ENCODE data around the gene ELAPOR1.

The ELAPOR1 gene

DNA sequence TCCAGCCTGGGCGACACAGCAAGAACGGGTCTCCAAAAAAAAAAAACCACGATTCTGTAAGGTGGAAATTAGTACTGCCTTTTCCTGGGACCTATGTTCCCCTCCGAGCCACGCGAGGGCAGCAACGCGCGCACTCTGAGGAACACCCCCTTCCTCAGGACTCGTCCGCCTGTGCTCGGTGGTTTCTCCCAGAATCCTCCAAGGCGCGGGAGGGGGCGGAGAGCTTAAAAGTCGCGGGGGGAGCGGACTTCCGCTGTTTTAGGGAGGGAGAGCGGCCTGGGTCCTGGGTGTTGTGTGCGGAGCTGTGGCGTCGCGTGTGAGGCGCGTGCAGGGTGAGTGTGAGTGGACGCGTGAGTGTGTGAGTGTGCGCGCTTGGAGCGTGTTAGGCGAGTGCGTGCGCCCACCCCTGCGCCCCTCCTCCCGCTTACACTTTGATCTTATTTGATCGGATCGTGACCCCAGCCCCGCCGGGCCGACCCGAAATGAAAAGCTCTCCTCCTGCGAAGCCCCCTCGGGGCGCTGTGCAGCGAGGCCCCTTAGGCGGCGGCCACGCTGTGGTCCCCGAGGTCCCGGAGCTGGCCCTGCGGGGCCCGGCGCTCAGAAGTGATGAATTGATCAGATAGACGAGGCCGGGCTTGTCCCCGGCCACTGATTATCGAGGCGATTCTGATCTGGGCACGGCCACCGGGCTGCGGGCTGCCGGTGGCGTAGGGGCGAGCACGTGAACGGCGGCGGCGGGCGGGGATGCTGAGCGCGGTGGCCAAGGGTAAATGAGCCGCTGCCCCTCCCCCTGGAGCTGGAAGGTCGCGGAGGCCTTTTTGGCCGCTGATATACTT lies 13.8 kb upstream of the ELAPOR1 start:
- DNase-seq: peak; percentile 96

DNA sequence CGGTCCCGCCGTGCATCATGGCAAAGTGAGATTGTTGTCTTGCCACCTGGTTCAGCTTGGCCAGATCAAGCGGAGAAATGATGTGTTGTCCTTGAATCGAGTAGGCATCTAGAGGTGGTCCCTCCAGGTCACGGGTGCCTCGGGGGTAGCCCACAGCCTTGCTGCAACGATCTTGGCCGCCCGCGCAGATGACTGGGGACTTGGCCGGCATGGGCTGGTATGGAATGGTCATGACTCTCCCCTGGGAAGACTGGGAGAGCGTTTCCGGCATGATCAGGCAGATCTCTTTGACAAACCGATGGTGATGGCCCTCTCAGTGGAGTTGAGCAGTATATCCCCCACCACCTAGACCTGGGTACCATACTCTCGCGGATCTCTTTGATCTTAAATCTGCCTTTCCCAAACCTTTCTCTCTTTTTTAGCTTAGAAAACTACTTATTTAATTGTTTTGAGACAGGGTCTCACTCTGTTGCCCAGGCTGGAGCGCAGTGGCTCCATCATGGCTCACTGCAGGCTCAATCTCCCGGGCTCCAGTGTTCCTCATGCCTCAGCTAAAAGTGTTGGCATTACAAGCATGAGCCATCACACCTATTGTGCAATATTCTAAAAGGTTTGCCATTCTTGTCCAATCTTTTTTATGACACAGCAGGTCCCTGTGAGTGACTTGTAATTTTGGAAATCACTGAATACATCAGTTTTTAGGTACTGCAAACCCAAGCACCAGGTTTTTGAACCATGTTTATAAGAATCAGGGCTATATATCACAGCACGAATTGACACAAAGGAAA lies 9.4 kb upstream of the ELAPOR1 start:
- DNase-seq: no peak

DNA sequence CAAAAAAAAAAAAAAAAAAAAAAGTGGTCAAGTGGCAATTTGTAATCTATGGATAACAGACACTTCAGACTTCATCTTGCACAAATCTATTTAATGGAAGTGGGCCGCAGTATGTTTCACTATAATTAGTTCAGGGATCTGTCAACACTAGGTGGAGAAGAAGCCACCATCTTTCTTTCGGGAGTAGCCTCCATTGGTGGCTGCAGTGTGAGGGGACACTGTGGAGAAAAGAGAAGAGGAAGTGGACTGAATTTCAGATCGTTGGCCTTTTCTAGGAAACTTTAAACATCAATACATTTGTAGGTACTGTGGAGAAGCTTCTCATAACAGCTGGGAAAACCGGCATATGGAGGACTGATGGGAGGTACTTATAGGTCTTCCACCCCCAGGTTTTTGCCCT lies 8.0 kb upstream of the ELAPOR1 start:
- no peak for DNase-seq

DNA sequence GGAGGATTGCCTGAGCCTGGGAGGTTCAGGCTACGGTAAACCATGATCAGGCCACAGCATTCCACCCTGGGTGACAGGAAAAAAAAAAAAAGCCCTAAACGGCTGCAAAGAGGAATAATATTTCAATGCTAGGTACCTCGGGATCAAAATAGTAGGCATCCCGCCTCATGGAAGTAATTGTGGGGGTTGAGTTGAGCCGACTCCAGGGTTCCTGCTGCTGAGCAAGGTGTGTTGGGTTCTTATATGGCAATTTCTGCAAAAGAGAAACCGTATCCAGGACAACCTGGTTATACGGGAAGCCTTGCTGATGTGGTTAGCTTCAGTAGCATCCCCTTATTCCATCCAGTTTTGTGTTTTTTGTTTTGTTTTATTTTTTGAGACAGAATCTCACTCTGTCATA lies 6.1 kb upstream of the ELAPOR1 start:
- DNase-seq: no peak

DNA sequence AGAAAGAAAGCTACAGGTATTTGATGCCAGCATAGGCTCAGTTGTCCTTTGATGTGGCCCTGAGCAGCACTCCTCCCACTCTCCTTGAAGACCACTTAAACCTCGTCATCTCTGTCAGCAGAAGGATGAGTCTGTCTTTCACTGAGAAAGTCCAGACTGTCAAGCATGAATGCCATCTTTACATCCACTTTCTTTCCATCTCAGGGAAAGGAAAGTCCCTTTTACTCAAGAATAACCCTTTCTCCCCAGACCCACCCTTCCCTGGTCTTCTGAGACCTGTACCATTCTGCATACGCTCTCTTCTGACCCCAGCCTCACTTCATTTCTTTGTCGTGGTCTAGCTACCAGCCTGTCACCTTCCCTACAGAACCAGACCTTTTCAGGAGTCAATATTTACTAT lies 4.0 kb upstream of the ELAPOR1 start:
- DNase-seq: no peak

DNA sequence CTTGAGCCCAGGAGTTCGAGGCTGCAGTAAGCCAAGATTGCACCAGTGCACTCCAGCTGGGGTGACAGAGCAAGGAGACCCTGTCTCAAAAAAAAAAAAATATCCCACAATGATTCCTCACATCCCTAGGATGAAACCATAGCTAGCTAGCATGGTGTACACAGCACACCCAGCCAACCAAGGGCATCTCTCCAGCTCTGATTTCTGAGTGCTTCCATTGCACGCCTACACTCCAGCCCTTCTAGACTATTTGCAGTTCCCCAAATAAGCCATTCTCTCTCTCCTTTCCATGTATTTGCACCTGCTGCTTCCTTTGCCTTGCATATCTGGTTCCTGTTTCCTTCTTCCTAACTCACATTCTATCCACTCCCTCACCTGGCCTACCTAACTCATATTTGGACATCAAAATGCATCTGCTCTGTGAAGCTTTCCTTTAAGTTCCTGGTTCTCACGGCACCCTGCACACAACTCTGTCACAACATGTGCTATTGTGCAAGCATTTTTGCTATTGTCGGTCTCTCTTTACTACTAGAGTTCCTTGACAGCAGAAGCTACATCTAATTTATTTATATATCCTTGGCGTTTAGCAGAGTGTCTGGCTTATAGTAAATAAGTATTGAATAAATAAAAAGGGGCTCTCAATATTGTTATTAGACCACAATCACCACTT lies 2.4 kb upstream of the ELAPOR1 start:
- DNase-seq: no peak

DNA sequence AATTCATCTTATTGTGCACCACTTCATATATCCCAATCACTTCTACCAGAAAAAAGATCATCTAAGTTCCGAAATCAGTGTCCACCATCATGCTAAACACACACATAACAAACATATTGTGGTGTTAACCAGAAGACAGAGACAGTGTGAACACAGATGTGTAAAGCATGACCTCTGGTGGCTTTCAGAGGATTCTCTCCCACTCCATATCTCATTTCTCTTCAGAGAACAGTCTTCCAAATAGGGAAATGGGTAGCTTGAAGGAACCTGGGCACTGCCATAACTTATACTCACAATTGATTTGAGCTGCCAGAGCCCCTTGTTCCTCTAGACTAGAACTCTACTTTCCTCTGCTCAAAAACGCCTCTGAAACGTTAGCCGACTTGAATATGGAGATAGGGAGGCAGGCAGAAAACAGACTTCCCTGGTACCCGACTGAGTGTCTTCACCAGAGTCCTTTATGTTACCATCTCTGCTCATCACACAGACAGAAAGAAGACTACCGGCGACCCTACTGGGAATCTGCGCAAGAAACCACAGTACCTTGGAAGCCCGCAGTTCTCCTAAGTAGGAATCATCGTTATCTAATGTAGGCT lies 1.8 kb upstream of the ELAPOR1 start:
- no peak for DNase-seq

DNA sequence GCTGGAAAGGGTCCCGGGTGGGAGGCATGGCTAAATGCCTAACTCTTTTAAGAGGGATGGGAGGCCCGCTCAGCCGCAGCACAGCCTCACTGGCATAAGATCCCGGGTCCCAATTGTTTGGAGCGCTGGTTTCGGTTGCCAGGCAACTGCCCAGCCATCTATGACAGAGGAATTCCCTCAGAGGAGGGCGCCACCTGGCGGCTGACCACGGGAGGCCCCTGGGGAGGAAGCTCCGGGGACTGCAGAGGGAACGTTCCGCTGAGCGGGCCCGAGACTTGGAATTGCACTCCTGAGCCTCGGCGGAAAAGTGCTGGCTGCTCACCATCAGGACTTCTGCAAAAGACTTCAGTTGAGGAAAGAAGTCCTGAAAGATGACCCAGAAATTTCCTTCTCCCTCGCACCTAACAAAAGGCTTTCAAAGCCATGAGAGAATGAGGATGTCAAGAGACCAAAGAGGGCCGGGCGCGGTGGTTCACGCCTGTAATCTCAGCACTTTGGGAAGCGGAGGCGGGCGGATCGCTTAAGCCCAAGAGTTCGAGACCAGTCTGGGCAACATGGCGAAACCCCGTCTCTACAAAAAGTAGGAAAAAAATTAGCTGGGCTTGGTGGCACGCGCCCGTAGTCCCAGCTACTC lies 1.1 kb upstream of the ELAPOR1 start:
- peak; percentile 86 for DNase-seq

DNA sequence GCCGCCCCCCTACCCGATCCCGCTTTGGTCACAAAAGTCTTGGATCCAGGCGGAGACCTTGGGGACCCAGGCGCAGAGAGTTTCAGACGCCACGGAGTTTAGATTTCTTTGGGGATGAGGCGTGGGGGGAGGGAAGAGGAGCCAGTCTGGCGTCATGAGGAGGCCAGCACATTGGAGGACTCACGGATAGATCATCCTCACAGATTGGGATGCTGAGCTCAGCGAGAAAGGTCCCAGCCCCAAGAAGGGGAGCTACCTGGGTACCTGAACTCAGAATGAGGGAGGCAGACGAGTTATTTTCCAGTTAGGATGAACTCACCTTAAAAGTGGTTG lies 393 bp downstream of the ELAPOR1 start:
- DNase-seq: no peak

DNA sequence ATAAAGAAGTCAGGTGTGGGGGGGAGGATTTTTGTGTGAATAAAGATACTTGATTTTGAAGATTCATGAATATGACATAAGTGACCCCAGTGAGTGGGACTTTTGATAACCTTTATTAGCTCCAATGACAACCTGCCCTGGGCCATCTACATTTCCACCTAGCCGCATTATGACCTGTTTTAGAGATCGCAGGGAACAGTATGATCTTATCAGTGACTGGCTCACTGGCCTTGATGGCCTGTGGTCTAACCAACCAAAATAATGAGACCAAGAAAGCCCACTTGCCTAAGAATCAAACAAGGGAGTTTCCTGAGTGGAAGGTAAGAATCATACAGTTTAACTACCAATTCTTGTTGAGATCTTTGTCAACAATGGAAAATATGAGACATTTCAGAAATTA lies 1.8 kb downstream of the ELAPOR1 start:
- DNase-seq: no peak

DNA sequence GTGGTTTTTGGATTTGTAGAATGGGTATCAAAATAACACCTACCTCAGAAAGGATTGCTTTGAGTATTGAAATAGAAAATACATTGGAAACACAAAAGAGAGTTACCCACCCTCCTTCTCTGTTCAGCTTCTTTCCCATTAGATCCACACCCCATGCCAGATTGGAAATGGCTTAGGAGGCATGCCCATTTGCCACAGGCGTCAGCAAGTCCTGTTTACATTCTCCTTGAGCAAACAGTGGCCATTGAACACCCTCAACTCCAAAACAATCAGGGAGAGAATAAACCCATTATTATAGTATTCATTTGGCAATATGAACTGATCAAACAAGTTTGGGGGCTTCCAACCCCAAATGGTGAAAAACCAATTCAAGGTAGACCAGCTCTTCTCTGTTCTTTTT lies 2.4 kb downstream of the ELAPOR1 start:
- DNase-seq: no peak

DNA sequence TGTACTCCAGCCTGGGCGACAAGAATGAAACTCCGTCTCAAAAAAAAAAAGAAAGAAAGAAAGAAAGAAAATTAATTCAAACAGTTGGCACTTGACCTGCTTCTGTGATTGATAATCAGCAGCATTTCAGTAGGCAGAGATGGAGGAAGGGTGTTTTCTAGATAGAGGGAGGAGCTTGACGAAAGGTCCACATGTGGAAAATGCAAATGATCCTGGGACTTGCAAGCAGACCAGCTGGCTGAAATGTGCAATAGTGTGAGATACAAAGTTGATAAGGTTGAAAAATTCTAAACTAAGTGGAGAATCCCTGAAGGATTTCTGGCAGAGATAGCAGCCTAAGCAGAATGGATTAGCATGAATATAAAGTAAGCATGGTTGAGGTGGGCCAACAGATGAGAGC lies 4.2 kb downstream of the ELAPOR1 start:
- DNase-seq: no peak

DNA sequence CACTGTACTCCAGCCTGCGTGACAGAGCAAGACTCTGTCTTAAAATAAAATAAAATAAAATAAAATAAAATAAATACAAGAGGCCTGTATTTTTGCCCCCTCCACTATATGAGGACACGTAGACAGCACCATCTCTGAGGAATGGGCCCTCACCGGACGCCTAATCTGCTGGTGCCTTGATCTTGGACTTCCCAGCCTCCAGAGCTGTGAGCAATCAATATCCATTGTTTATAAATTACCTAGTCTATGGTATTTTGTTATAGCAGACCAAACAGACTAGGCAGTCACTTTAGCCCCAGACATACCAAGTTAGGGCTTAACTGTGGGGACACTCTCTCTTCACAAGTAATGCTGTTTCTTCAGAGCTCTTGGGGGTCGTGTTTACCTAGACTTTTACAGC lies 6.4 kb downstream of the ELAPOR1 start:
- no peak for DNase-seq

DNA sequence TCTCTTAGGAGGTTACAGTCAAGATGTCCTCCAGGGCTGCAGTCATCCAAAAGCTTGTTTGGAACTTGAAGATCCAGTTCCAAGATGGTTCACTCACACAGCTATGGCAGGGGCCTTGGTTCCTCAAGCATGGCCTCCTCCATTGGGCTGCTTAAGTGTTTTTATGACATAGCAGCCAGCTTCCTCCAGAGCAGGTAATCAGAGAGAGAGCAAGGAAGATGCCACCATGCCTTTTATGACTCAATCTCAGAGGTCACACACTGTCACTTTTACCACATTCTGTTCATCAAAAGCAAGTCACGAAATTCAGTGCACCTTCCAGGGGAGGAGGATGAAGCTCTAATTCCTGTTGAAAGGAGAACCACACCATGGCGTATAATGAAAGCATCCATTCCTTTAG lies 17.1 kb downstream of the ELAPOR1 start:
- no peak for DNase-seq

DNA sequence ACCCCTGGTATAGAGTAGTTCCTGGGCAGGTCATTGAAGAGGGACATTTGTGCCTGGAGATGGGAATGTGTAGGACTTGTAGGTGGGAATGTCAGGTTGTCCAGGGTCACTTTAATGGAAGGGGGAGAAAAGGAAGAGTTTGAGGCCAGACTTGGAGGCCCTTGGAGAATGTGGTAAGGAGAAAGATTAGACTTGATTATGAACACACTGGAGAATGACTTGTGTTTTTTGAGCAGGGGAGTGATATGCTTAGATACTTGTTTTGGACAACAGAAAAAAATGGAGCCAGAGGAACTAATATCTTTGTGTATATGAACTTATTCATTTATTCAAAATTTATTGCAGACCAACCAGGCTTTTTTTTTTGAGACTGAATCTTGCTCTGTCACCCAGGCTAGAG lies 17.9 kb downstream of the ELAPOR1 start:
- no peak for DNase-seq

DNA sequence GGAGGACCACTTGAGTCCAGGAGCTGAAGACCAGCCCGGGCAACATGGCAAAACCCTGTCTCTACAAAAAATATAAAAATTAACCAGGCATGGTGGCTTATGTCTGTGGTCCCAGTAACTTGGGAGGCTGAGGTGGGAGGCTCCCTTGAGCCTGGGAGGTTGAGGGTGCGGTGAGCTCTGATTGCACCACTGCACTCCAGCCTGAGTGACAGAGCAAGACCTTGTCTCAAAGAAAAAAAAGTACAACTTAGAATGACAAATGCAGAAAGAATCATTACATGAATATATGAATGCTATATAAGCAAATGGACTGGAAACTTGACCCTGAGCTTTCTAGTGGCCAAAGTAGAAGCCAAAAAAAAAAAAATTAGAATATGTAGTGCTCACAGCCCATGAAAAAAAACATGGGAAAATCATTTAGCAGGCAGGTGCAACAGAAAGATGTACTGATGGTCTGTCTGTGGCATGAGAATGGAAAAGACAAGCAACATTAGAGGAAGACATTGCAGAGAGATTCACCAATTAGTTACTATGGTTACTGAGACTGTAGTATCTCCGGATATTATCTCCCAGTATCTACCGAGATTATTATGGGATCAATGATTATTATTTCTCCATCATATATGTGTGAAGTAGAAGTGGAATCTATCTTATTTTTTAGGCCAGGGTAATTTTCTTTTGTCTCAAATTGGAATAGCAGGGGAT lies 19.2 kb downstream of the ELAPOR1 start:
- no peak for DNase-seq

DNA sequence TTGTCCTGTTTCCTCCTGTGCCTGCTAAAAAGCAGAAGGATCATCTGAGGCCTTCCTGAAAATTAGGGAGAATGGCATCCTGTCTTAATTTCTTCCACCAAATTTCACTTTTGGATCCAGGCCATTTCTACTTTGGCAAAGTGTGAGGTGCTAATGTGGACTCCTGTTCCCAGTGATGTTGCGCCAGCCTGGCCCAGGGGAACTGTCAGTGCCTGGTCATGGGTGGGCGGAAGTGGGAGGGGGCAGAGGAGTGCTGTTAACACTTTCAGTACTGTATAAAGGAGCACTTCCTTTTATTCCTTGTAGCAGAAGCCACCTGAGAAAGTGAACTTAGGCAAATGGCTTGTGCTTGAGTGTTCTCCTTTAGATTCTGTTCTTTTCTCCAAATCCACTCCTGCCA lies 19.9 kb downstream of the ELAPOR1 start:
- DNase-seq: no peak

DNA sequence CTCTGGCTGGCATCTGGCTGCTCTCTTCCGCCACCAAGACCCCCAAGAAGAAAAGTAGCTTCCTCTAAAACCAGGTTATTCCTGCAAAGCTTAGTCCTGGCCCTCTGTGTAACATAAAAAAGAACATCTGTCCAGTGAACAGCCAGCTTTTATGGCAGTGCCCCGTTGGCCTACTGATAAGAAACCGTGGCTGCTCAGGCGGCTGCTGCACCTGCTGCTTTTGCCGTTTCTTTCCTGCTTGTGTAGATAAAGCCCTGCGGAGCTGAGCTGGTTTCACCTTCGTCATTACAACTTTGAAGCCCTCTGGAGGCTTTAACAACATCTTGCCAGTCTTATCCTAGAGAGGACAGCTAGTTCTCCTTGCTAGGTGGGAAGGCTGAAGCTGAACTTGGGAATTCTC lies 20.5 kb downstream of the ELAPOR1 start:
- no peak for DNase-seq

DNA sequence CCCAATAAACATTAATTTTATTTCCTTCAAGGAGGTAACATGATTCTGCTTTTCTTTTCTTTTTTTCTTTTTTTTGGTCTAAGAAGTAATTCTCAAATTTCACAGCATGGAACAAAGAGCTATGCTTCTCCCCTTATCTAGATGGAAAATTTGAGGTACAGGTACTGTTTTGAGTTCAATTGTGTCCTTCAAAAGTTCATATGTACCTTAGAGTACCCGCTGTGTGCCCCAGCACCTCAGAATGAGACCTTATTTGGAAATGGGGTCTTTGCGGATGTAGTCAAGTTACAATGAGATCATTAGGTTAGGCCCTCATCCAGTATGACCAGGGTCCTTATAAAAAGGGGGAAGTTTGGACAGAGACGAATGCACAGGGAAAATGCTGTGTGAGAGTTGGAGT lies 22.0 kb downstream of the ELAPOR1 start:
- no peak for DNase-seq

DNA sequence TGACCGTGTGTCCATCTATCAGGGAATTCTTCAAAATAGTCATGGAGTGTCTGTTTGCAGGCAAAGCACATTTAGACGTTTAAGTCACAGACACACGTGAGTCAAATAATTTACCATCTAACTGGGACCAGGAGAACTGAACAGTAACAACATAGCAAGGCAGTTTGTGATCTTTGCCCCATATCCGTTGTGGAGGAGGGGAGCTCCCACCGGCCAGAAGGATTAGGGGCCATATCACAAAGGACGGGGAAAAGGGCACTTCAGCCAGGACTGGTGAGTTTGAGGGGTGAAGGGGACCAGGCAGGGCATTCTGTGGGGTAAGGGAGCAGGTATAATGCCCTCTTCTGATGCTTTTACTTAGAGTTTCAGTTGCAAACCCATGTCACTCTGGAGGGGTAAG lies 22.9 kb downstream of the ELAPOR1 start:
- DNase-seq: no peak

DNA sequence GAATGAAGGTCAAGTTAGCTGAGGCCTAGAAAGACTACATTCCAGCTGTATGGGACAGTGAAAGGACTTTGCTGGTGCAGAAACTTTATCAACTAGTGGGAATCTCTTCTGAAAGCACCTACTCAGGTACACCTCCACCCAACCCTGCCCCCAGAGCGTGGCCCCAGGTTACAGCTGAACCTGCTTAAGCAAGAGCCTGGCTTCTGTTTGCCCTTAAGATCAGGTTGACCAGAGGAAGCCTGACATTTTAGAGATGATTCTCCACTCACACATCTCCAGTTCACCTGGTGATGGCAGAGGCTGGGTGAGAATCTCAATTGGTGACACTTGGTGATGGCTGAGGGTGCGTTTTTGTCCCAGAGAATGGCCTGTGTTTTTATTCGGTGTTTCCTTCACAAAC lies 24.0 kb downstream of the ELAPOR1 start:
- no peak for DNase-seq

DNA sequence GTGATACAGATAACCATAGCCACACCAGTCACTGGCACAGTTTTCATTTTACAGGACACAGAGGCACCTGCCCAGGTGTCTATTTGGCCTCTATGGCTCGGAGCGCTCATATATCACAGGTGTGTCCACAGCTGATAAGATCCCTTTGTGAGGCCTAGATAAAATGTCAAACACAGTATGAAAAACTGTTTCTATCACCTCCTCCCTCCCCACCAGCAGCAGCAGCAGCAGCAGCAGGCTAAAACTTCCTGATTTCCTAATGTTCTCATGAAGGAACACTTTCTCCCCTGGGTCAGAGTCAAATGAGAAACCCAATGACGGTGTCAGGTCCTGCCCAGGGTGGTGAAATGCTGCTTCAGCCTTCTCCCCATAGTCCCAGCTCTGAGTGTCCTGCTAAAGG lies 24.4 kb downstream of the ELAPOR1 start:
- DNase-seq: no peak
